Progenitor cell of endocrine pancreas (in vitro differentiated cells): ENCODE measurements around the gene TLNRD1. TPM values are rescaled to one million over a fixed set of nuclear protein-coding genes. Genes with fewer than 3 reads are reported as not detected.

Experiments
- DNase-seq: peaks from one replicate; pipeline ENCODE4 v3.0.0; 2021; ENCODE audit warnings: low spot score; ENCODE audit not compliant: unreplicated experiment
- H3K27ac Mint-ChIP-seq: 2 replicates; pipeline ENCODE4 v1.8.0; 2021; ENCODE audit warnings: mild to moderate bottlenecking, moderate library complexity, mixed read lengths
- H3K27me3 Mint-ChIP-seq: 2 replicates; pipeline ENCODE4 v1.8.0; 2021; ENCODE audit warnings: mixed read lengths
- H3K36me3 Mint-ChIP-seq: 2 replicates; pipeline ENCODE4 v1.8.0; 2022; ENCODE audit warnings: mixed read lengths; ENCODE audit not compliant: insufficient read depth
- H3K4me1 Mint-ChIP-seq: 2 replicates; pipeline ENCODE4 v1.8.0; 2021; ENCODE audit warnings: low read depth, mixed read lengths
- H3K4me3 Mint-ChIP-seq: 2 replicates; pipeline ENCODE4 v1.8.0; 2021; ENCODE audit warnings: low read depth, mild to moderate bottlenecking, moderate library complexity, mixed read lengths
- H3K9me3 Mint-ChIP-seq: 2 replicates; pipeline ENCODE4 v1.8.0; 2021; ENCODE audit warnings: low read depth, mixed read lengths
- total RNA-seq: library from RNA; stranded (reverse); gene quantifications from 2 replicates; pipeline ENCODE4 v1.2.1, GENCODE V29; 2021
- TF ChIP-seq, protein P1 (sequence below): fragments of 200-600 bp; sonication (generic); IDR thresholded peaks from one replicate; pipeline ENCODE4 v1.5.0; 2021; ENCODE audit warnings: antibody characterized with exemption, mild to moderate bottlenecking; ENCODE audit not compliant: unreplicated experiment

Gene TLNRD1
- total RNA-seq, 1 donor from 2014 or later: 14.9 TPM

GRCh38 chr15:80997692-80998091 lies 3.0 kb upstream of the TLNRD1 start:
- H3K9me3 Mint-ChIP-seq: no peaks in the 10 kb centered on the region
- H3K4me1 Mint-ChIP-seq: peaks cover 9% of the 10 kb centered on the region
- TF ChIP-seq, protein P1, sequence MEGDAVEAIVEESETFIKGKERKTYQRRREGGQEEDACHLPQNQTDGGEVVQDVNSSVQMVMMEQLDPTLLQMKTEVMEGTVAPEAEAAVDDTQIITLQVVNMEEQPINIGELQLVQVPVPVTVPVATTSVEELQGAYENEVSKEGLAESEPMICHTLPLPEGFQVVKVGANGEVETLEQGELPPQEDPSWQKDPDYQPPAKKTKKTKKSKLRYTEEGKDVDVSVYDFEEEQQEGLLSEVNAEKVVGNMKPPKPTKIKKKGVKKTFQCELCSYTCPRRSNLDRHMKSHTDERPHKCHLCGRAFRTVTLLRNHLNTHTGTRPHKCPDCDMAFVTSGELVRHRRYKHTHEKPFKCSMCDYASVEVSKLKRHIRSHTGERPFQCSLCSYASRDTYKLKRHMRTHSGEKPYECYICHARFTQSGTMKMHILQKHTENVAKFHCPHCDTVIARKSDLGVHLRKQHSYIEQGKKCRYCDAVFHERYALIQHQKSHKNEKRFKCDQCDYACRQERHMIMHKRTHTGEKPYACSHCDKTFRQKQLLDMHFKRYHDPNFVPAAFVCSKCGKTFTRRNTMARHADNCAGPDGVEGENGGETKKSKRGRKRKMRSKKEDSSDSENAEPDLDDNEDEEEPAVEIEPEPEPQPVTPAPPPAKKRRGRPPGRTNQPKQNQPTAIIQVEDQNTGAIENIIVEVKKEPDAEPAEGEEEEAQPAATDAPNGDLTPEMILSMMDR: no peak
- no peaks in the 10 kb centered on the region for H3K36me3 Mint-ChIP-seq
- DNase-seq: no peak
- no peaks in the 10 kb centered on the region for H3K27me3 Mint-ChIP-seq
- no peak overlapping the region for H3K4me3 Mint-ChIP-seq
- H3K27ac Mint-ChIP-seq: no peak overlapping the region

- DNase-seq: no peak
- H3K36me3 Mint-ChIP-seq: peaks cover under 1% of the 10 kb centered on the region
- no peaks in the 10 kb centered on the region for H3K9me3 Mint-ChIP-seq
- TF ChIP-seq, protein P1: no peak
- no peak overlapping the region for H3K27ac Mint-ChIP-seq
- peaks cover 9% of the 10 kb centered on the region for H3K4me1 Mint-ChIP-seq
- no peaks in the 10 kb centered on the region for H3K27me3 Mint-ChIP-seq
- no peak overlapping the region for H3K4me3 Mint-ChIP-seq
Observed at GRCh38 chr15:80998251-80998650, 2.5 kb upstream of the TLNRD1 start.

- Mint-ChIP-seq H3K9me3 (no peaks in the 10 kb centered on the region), H3K4me3 (peak overlapping the region; percentile 93), H3K27ac (peak overlapping the region; percentile 94), H3K4me1 (peaks cover 11% of the 10 kb centered on the region), H3K27me3 (no peaks in the 10 kb centered on the region), H3K36me3 (peaks cover 8% of the 10 kb centered on the region)
- TF ChIP-seq, protein P1: no peak
- no peak for DNase-seq
Observed at GRCh38 chr15:80999623-81000036, 1.1 kb upstream of the TLNRD1 start.

DNA sequence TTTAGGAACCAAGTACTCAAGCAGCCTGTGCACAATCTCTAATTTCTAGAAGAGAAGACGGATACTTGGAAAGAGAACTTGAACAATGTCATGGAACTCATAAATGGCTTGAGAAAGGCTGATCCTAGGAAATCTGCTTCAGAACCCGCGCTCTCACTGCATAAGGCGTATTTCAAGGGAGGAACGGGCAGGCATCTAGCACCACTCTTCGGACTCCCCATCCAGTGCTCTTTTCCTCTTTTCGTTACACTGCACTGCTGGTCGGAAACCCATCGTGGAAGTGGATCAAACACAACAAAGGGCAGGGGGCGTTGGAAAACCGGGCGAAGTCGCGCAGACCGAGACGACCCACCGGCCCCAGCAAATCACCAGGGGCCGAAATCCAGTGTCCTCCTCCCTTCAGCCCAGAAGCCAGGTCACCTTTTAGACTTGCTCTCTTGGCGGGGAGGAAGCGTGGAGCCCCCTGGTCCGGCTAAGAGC lies 539 bp upstream of the TLNRD1 start:
- no peaks in the 10 kb centered on the region for H3K9me3 Mint-ChIP-seq
- TF ChIP-seq, protein P1: no peak
- H3K36me3 Mint-ChIP-seq: peaks cover 8% of the 10 kb centered on the region
- no peaks in the 10 kb centered on the region for H3K27me3 Mint-ChIP-seq
- H3K4me3 Mint-ChIP-seq: peak overlapping the region; percentile 93
- peak overlapping the region; percentile 94 for H3K27ac Mint-ChIP-seq
- H3K4me1 Mint-ChIP-seq: peaks cover 9% of the 10 kb centered on the region
- no peak for DNase-seq

GRCh38 chr15:81001152-81002008 lies 657 bp downstream of the TLNRD1 start:
- Mint-ChIP-seq H3K4me1 (peaks cover 8% of the 10 kb centered on the region), H3K27ac (no peak overlapping the region), H3K4me3 (peak overlapping the region; percentile 93), H3K36me3 (peaks cover 8% of the 10 kb centered on the region), H3K9me3 (no peaks in the 10 kb centered on the region), H3K27me3 (no peaks in the 10 kb centered on the region)
- DNase-seq: peak; percentile 42
- TF ChIP-seq, protein P1: no peak
